T follicular helper cell (primary cell): Measurements from ENCODE around the gene ZNF385D.

Experiments used
- DNase-seq: peaks from one replicate; pipeline ENCODE4 v3.0.0-alpha.2; 2020; ENCODE audit warnings: low read depth
- total RNA-seq, 2 experiments: gene quantifications; one replicate each; lab custom pipeline; 2026; lab: John Stamatoyannopoulos, UW

Gene ZNF385D, protein sequence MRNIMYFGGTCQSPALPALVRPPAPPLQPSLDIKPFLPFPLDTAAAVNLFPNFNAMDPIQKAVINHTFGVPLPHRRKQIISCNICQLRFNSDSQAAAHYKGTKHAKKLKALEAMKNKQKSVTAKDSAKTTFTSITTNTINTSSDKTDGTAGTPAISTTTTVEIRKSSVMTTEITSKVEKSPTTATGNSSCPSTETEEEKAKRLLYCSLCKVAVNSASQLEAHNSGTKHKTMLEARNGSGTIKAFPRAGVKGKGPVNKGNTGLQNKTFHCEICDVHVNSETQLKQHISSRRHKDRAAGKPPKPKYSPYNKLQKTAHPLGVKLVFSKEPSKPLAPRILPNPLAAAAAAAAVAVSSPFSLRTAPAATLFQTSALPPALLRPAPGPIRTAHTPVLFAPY
- total RNA-seq: 0 to 0.06 reads per million in 2 experiments

DNA sequence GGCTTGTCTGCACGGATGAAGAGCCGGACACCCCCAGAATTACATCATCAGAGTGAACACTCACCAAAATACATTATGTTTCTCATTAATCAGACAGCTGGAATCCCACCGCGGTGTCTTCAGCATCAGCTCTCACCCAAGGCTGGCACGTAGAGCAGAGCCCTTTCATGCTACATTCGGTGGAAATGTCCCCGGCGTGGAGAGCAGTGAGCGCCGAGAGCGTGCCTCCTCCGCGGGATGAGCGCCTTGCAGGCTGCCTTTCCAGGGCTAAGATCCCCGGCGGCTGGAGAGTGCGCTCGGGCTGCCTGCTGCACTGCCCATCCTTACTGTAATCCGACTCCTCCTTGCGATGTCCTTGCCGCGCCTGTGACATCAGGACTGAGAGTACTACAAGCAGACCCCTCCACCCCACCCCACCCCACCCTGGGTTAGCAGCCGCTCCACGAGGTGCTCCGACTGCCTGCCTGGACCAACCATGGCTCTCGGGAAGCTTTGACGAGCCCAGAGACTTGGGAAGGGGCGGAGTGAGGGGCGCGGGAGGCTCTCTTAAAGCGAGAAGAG is at the start of gene ZNF385D:
TSS of gene ZNF385D (minus strand) at position 380 of the 561 bp plus-strand sequence. CDS start at position 86, 294 bp downstream.
- no peak for DNase-seq

GRCh38 chr3:21798356-21799088 is 47.5 kb upstream of the ZNF385D start:
- no peak for DNase-seq

- no peak for DNase-seq
Measured at GRCh38 chr3:21795921-21796320, 44.9 kb upstream of the ZNF385D start.

GRCh38 chr3:21795152-21795837 is 44.3 kb upstream of the ZNF385D start:
- DNase-seq: no peak

DNA sequence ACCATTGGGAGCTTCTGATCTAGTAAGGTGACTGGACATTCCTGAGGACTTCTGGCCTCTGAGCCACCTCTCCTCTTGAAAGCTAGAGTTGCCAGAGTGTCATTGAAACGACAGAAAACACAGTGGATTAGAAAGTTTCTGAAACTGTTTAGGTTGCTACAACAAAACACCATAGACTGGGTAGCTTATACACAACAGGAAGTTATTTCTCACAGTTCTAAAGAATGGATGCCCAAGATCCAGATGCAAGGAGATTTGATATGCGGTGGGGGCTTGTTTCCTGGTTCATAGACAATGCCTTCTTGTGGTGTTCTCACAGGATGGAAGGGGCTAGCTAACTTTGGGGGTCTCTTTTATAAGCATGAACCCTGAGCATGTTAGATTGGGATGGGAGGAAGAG is 43.3 kb upstream of the ZNF385D start:
- no peak for DNase-seq

DNA sequence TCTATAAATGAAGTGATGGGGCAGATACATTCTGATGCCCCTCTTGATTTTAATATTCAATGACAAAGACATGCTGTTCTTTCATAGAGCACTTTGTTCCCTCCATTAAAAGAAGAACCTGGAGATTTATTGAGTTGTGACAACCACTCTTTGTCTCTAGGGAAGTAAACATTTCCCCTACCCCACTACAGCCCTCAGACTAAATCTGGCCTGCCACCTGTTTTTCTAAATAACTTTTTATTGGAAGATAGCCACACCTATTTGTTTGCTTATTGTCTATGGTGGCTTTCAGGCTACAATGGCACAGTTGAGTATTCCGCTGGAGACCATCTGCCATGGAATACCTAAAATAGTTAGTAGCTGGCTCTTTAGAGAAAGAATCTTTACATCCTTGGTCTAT is 41.2 kb upstream of the ZNF385D start:
- DNase-seq: no peak

GRCh38 chr3:21791356-21791755 is 40.3 kb upstream of the ZNF385D start:
- no peak for DNase-seq

DNA sequence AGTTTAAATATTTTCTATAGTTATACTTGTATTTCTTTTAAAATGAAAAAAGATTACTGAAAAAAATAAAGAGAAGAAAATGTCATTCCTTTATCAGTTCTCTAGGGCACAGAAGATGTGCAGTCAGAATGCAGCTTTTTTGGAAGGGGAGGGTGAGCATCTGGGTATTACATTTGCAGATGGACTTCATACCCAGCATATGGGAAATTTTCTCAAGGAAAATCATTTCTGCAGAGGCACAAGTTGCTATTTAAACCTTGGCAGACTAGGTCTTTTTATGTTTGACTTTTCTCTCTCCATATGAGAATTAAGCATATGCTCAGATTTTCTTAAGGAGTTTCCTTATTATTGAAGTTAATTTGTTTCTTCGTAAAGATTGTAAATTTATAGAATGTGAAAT is 39.5 kb upstream of the ZNF385D start:
- no peak for DNase-seq

- no peak for DNase-seq
Measured at GRCh38 chr3:21789730-21790129, 38.7 kb upstream of the ZNF385D start.

DNA sequence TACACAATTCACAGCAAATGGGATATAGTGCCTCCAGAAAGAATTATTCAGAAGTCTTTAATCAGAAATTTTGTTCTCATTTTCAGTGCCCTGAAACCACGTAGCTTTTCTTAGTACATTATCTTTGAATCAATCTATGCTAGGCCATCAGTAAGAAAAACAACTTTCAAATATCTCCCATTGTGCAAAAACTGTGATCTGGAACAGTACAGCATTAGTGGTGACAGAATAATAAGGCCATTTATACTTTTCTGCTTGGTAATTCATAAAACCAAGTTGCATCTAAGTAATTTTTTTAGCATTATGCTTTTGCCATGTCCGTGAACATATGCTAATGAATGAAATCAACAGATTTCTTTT is 35.4 kb upstream of the ZNF385D start:
- DNase-seq: no peak

DNA sequence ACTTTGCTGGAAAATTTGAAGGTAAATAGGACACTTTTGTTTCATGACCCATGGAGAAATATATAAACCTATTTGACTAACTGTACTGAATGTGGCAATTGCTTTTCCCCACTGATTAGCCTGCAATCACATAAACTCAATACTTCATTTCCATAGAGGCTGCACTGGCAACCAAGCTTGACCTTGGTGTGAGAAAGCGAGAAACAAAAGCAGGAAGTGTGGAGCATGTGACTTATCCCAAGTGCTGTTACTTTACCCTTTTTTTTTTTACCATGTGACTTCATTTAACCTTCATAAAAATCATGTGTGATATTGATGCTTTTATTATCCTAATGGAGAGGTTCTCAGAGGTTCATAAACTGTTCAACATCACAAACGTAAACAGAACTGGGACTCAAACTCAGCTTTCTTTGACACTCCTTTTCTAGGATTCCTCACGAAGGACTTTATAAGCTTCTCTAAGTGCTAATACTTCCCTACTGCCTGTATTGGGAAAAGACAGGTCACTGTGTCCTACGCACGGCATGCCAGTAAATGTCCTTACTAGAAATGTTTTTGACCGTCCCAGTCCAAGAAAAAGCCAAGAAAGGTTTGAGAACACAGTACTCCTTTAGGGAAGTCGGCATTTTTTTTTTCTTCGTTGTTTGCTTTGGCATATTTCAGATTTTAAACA is 34.9 kb upstream of the ZNF385D start:
- DNase-seq: no peak

GRCh38 chr3:21783839-21784238 is 32.8 kb upstream of the ZNF385D start:
- DNase-seq: no peak

- DNase-seq: no peak
Measured at GRCh38 chr3:21781355-21781754, 30.3 kb upstream of the ZNF385D start.

- no peak for DNase-seq
Measured at GRCh38 chr3:21779909-21780308, 28.9 kb upstream of the ZNF385D start.

DNA sequence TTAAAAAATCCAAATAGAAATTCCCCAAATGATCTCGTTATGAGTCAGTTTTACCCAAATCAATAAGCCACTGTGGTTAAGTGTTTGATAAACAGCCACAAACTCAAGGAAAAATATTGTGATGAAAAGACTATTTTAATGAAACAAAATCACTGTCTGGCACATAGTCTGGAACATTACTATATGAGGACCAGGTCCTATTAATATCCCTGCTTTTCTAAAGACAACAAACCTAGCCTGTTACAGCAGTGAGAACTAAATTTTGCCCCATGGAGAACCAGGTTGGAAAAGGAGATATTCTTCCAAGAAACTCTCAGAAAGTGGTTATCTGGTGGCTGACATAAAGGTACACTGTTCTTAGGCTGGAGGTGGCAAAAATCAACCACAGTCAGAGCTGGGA is 27.7 kb upstream of the ZNF385D start:
- DNase-seq: no peak

DNA sequence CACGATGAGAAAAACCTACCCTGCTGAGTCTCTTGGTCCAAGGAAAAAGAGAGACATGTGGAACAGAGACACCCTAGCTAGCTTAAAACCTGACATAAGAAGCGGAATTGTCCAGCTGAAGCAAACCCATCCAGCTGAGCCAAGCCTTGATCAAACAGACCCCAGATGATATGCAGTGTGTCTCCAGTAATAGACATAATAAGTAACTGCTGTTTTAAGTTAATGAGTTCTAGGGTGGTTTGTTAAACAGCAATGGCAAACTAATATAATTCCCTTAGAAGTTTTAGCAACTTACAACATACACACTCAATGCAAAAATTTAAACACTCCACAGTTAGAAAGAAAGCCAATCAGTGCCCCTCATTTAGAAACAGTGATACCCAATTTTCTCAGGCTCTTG is 26.8 kb upstream of the ZNF385D start:
- no peak for DNase-seq

DNA sequence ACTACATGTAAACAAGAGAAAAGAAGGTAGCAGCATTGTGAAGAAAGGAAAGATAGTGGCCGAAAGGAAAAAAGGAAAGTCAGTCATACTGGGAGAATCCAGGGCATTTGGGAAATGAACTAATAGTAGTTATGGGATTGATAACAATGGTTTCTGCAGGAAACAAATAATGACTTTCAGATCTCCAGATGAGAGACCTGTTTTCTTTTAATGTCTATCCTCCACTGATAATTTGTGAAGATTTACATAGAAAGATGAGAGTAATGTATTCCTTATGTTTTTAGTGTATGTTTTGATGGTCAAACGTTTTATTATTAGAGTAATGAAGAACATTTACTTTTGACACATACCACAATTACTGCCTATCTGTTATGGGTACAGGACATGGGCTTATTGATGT is 15.0 kb upstream of the ZNF385D start:
- no peak for DNase-seq

- no peak for DNase-seq
Measured at GRCh38 chr3:21755896-21756295, 4.9 kb upstream of the ZNF385D start.

DNA sequence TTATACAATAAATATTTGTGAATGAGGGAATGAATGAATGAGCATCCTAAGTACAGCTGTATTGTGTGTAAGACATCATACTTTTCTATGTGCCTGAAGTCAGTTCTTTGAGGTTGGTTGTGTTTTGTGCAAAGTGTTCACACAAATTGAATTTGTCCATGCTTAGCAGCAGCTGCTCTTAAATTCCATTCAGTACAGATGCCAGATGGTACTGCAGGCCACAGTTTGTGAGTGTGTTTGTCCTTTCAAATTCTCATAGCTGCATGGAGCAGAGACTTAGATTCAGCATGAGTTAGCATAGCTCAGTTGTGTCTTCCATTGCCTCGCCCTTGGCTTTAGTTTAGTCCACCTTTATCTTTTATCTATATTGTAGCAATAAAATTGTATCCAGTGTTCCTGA is 3.8 kb upstream of the ZNF385D start:
- no peak for DNase-seq

GRCh38 chr3:21752749-21753347 is 1.8 kb upstream of the ZNF385D start:
- no peak for DNase-seq

DNA sequence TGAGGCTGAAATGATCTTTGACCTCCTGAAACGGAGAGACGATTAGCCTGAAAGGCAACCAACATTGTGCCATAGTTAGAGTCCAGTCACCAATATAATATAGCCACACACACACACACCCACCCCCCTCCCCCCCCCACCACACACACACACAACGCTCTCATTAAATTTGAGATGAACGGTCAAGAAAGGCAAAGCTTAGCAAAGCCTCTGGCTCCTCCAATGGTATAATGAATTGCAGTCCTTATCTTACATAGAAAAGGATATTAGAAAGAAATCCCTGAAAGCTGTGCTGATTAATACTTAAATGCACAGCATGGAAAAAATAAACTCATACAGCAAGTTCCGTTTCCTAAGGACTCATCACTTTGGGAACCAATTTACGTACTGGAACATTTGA is 876 bp upstream of the ZNF385D start:
- DNase-seq: no peak
